HG03139 (cell line): ENCODE results near the gene RUNDC3A.

Experiments used
- ATAC-seq: cut with Tn5 transposase; IDR thresholded peaks from one replicate; pipeline ENCODE4 v1.9.1; 2021; ENCODE audit not compliant: unreplicated experiment

The RUNDC3A gene

DNA sequence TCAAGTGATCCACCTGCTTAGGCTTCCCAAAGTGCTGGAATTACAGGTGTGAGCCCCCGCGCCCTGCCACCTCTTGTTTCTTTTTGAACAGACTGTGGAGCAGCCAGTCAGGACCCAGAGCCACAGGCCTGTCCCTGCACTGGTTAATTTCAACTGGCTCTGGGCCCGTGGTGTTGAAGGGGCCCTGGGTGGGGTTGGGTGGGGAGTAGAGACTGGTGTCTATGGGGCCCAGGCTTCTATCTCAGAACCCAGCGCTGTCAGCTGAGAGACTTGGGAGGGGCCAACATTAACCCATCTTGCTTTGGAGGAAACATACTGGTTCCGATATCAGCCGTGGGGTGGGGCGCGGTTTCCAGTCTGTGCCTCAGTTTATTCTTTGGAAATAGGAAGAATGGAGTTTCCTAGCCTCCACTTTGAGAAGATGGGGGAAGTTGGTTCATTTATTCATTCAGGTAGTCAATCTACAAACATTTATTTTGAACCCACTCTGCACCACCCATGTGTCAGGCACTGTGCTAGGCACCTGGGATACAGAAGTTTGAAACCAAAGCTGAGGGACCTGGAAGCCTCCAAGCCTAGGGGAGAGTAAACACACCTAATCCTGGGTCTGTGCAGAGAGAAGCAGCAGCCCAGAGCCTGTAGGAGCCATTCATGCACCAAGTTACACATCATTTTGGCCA, 24.9 kb upstream of the RUNDC3A start:
- ATAC-seq, result no peak

- no peak for ATAC-seq
Measured at GRCh38 chr17:44284024-44284400, 24.4 kb upstream of the RUNDC3A start.

DNA sequence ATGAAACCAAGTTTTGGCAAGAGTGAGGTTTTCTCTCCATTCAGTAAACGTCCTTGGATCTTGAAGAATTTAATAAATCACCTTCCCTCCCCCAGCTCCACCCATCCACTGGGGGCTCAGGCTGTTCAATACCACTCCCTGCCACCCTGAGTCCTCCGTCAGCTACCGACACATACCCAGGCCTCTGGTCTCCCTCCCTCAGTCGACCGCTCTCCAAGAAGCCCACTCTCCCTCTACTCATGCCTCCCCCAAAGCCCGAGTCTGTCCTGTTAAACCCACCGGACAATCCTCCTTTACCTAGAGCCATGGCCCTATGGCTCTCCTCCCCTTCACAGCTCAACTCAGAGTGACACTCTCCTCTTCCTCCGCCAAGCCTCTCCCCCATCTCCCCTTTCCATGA, 20.8 kb upstream of the RUNDC3A start:
- ATAC-seq, result no peak

GRCh38 chr17:44293509-44294226, 14.7 kb upstream of the RUNDC3A start:
- no peak for ATAC-seq

GRCh38 chr17:44297975-44298374, 10.4 kb upstream of the RUNDC3A start:
- no peak for ATAC-seq

DNA sequence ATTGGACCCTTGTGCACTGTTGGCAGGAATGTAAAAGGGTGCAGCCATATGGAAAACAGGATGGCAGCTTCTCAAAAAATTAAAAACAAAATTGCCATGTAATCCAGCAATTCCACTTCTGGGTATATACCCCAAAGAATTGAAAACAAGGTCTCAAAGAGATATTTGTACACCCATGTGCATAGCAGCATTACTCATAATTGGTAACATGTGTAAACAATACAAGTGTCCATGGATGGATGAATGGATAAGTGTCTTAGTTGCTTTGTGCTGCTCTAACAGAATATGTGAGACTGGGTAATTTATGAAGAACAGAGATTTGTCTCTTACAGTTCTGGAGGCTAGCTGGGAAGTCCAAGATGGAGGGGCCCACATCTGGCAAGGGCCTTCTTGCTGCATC, 3.8 kb upstream of the RUNDC3A start:
- no peak for ATAC-seq

- ATAC-seq, result no peak
Measured at GRCh38 chr17:44307387-44308186, 814 bp upstream of the RUNDC3A start.

GRCh38 chr17:44308865-44309264, 464 bp downstream of the RUNDC3A start:
- no peak for ATAC-seq

- no peak for ATAC-seq
Measured at GRCh38 chr17:44309472-44309871, 1.1 kb downstream of the RUNDC3A start.

GRCh38 chr17:44310188-44310587, 1.8 kb downstream of the RUNDC3A start:
- ATAC-seq, result no peak

- no peak for ATAC-seq
Measured at GRCh38 chr17:44310609-44311376, 2.4 kb downstream of the RUNDC3A start.

- ATAC-seq, result no peak
Measured at GRCh38 chr17:44311562-44312181, 3.3 kb downstream of the RUNDC3A start.

DNA sequence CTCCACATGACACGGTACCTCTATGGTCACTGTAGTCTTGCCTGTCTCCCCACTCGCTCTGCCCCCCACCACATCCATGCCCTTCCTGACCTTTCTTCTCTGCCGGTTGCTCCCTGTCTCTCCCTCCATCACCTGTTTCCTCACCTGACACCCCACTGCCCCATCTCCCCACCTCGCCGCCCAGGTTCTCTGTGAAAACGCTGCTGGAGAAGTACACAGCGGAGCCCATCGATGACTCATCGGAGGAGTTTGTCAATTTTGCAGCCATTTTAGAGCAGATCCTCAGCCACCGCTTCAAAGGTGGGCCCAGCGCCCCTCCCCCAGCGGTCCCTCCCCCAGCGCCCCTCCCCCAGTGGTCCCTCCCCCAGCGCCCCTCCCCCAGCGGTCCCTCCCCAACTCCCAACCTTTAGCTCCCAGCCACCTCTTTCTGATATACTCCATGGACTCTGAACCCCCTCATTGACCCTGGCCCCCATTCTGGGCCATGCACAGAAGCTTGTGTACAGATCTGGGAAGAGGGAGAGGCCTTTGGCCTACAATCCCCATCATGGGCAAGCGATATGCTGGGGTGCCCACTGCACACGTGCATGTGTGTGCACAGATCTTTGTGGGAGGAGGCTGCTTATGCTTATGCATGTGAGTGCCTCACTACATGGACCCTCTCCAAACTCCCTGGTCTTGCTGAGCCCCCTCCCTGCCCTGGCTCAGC, 4.1 kb downstream of the RUNDC3A start:
- no peak for ATAC-seq

DNA sequence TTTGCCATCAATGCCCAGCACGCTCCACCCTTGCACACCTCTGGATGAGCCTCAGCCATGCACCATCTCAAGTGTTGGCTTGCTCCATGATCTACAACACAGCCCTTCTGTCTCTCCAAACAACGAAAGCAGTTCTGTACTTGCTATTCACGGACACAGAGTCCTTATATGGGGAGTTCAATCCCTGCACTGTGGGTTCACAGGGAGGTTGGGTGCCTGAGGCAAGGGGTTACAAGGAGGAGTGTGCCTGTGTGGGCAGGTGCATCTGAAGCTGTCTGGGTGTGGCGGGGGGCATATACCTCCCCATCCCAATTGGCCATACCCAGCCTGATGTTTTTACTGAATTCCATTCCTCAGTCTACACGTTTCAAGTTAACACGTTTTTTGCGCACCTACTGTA, 5.6 kb downstream of the RUNDC3A start:
- ATAC-seq, result no peak

DNA sequence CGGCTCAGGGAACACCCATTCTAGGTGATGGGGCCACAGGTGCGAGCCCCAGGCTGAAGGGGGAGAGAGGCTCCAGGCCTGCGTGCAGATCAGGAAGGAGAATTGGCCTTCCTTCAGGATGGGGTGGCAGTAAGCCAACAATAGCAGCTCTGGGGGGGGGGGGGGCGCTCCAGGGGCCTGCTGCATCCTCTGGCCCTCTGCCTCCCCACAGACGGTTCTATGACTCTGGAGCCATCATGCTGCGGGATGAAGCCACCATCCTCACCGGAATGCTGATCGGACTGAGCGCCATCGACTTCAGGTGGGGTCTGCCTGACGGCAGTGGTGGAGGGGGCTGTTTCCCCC, 6.1 kb downstream of the RUNDC3A start:
- ATAC-seq, result no peak

GRCh38 chr17:44314869-44315661, 6.7 kb downstream of the RUNDC3A start:
- no peak for ATAC-seq

DNA sequence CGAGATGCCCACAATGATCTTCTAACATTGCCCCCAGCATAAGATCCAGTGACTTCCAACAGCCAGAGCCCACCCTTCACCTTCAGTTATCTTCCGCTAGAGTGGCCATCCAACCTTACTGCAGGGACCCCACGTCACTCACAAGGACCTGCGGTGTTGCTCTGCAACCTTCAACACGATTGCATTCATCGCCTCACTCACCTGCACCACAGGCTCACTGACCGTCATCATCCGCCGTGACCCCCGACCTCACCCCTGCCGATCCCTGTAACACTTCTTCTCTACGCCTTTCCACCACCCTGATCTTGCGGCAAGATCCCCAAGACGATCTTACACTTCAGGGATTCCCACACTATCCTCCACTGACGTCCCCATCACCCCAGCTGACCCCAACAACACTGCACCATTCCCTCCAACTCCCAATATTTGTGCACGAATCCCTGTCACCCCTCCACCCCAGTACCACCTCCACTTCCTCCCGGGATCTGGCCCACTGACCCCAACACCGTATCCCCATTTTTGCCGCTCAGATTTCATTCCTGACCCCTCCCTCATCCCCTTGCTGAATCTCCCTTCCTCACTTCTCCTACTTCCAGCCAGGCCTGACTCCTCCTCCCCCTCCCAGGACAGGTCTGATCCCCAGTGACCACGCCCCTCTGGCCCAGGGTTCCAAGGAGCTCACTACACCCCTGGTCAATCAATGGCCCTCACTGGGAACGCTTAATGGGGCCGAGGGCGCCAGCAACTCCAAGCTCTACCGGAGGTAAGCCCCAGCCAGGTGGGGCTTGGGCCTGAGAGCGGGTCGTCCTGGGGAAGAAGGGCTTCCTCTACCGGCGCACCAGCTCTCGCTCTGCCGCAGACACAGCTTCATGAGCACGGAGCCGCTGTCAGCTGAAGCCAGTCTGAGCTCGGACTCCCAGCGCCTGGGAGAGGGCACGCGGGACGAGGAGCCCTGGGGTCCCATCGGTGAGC, 7.6 kb downstream of the RUNDC3A start:
- ATAC-seq, result no peak

DNA sequence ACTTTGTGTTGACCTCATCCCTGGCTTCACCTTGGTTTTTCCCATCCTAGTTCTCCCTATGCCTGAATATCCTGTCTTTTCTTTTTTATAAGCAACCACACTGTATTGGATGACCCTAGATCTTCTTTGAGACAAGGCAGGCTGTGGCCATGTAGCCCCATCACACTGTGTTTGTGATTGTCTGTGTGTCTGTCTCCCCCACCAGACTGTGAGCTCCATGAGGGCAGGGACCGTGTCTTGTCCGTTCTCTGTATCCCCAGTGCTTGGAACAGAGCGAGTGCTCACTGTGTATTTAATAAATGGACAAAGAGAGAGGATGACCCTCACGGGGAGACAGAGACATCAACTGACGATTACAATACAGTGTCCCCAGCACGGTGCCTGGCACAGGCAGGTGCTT, 9.1 kb downstream of the RUNDC3A start:
- ATAC-seq, result no peak
